ENCODE data around the gene ARHGEF19.
"Not testable (repeated sequence)": the region's sequence is repeated elsewhere in the genome, so short reads cannot be mapped to it uniquely, and the experiment has no call there.

The ARHGEF19 gene

DNA sequence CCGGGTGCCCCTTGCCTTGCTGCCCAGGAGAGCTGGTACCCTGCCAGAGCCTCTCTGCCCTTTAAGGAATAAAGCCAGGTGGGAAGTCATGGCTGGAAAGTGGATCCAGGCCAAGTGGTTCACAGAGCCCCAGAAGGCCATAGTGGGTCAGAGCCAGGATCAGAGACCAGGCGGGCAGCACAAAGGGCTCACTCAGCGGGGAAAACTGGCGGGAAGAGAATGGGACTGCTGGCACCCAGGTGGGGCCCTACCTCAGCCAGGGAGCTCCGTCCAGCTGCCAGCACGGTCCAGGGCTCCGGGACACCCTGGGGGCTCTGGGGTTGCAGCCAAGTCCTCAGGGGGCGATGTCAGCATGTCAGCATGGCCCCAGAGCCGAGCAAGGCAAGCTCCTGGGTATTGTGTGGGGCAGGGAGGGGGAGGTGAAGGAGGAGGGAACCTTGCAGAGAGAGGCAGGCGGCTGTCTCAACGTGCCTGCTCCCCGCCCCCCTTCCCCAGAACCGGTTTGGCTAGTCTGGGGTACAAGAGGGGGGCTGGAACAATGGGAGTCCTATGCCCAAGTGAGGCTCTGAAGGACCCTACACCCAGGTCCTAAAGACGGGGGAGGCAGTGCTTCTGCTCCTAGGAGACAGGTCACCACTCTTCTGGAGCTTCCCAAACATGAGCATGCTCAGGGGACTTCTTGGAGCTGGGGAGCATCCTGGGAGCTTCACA is at the start of gene ARHGEF19:
Gene ARHGEF19 (minus strand): TSS at position 402 of the 711 bp plus-strand sequence. CDS start 3,598 bp downstream, outside the sequence.
- DNase-seq (ENCODE audit: low read depth) = no peak

DNA sequence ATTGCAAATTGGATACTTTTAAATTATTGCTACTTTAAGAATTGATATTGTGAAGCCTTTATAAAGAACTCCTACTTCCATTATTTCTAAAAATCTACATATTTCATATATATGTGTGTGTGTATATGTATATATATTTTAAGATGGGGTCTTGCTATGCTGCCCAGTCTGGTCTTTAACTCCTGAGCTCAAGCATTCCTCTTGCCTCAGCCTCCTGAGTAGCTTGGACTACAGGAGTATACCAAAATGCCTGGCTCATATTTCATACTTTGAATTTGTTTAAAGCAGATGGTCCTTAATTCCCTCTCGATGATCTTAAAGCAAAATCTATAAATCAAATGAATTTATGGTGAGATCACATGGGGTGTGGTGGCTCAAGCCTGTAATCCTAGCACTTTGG is 49.6 kb upstream of the ARHGEF19 start:
- DNase-seq (ENCODE audit: low read depth) = no peak

DNA sequence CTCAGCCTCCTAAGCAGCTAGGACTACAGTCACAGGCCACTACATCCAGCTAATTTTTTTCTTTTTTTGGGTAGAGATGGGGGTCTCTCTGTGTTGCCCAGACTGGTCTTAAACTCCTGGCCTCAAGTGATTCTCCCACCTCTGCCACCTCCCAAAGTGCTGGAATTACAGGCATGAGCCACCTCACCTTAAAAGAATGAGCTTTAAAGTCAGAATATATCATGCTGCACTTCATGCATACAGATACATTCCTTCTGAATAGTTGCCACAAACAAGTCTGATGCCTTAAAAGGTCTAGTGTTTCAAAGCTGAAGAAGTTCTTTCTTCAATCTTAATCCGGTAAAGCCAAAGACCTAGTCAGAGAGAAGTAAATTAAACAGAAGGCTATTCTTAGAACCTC is 48.4 kb upstream of the ARHGEF19 start:
- no peak for DNase-seq (ENCODE audit: low read depth)

DNA sequence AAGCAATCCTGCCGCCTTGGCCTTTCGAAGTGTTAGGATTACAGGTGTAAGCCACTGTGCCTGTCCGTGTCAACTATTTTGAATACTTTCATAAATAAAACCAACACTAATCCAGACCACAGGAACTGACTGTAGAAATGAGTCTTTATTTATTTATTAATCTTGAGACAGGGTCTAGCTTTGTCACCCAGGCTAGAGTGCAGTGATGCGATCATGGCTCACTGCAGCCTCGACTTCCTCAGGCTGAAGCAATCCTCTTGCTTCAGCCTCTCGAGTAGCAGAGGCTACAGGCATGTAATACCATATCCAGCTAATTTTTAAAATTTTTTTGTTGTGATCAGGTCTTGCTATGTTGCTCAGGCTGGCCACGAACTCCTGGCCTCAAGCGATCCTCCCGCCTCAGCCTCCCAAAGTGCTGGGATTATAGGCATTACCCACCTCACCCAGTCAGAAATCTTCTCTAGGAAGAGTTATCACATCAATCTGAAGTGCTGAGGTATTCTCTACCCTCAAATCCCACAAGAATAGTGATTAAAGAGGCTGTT is 46.2 kb upstream of the ARHGEF19 start:
- DNase-seq (ENCODE audit: low read depth) = no peak

DNA sequence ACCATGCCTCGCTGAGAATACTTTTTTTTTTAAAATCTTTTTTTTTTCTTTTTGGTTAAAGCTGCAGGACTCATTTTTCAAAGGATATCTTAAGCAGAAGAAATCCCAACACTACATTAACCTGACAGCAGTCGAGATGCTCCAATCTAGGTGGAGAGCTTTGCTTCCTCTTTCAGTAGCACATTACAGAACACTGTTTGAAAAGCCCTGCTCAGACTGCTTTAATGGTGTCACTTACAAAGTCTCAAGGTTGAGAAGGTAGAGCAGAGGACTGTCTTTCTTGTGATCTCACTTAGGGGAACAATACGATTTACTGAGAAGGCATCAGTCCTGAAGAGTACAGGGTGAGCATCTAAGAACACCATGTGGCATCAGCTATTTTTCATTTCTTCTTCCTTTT is 45.5 kb upstream of the ARHGEF19 start:
- no peak for DNase-seq (ENCODE audit: low read depth)

DNA sequence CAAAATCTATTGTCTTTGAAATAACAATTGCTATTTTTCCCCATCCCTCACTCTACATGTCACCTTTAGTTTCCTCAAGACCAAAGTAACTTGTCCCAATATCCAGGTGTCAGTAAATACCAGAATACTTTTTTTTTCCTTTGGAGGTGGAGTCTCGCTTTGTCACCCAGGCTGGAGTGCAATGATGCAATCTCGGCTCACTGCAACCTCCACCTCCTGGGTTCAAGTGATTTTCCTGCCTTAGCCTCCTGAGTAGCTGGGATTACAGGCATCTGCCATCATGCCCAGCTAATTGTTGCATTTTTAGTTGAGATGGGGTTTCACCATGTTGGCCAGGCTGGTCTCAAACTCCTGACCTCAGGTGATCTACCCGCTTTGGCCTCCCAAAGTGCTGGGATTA is 45.1 kb upstream of the ARHGEF19 start:
- not testable (repeated sequence) for DNase-seq (ENCODE audit: low read depth)

DNA sequence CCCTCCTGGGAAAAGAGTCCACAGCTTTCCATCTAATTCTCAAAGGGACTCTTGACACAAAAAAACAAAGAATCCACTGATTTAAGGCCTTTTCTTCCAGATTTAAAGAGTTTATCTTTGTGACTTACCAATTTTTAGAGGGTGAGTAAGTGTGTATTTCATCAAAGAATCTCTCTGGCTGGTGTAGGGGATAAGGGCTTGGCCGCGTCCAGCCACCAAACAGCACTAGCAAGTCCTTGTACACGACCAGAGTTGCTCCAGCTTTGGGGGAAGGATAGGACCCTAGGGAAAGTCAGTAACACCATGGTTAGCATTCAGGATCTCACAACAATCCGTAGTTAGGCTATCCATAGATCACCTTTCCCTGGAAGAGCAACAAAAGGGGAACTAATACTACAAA is 44.0 kb upstream of the ARHGEF19 start:
- no peak for DNase-seq (ENCODE audit: low read depth)

DNA sequence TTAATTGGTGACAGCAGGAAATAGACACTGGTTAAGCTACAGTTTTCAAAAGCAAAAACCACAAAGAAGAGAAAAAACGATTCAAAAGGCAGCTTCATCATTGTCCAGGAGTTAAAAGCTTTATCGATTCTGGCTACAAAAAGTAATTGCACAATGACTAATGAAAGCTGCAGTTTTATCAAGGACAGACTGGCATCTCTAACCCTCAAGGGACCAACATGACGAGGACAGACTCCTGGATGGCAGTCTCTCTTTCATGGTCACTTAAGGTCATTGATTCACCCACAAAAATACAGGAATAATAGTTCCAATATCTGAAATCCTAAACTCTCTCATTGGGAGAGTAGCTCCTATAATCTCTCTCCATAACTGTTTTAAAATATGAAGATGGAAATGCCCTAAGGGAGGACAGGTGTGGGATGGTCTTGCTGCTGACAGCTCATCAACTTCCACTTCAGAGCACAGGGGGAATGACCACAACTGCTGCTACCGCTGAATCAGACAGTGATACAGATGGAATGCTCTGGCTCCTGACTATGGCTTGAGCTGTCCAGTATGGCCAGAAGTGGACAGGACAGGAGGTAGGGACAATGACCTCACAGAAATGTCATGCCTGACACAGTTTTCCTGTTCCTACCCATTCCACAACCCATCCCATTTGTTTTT is 41.9 kb upstream of the ARHGEF19 start:
- no peak for DNase-seq (ENCODE audit: low read depth)

DNA sequence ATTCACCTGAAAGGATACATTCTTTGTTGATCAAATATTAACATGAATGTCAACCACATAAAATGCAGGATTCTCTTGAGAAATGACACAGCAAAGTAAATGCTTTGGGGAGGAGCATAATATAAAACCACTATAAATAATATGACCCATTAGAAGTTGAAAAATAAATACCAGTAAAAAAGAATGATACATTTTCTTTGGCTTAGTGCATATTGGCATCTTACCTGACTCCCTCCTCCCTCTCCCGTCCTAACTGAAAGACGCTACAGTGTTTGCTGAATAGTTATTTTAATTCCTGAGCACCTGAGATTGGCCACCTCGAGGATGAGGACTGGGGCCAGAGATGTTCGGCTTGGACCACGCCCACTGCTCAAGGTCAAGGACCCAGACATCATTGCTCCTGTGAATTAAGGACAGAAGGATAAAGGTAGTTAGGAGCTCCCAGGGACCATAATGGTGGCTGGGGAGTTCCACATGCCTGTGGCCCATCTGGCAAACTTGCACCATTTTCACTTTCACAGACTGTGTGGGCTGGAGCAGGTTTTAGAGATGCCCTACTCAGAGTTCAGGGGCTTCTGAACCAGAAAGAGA is 41.0 kb upstream of the ARHGEF19 start:
- DNase-seq (ENCODE audit: low read depth) = no peak

DNA sequence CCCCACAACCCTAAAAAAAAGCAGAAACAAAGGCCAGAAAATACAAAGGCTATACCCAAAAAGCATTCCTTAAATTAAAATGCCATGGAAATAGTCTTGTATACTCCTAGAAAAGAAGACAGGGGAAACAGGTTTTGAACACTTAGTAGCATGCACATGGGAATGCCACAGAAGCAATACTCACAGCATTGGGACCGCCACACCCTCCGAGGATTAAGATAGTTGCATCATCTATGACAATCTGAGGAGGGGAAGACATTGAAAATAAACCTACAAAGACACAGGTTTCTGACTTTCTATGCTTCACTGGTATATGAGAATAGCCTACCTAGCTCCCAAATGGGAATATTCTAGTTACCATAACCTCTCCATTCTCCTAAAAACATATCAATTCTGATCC is 40.5 kb upstream of the ARHGEF19 start:
- no peak for DNase-seq (ENCODE audit: low read depth)

DNA sequence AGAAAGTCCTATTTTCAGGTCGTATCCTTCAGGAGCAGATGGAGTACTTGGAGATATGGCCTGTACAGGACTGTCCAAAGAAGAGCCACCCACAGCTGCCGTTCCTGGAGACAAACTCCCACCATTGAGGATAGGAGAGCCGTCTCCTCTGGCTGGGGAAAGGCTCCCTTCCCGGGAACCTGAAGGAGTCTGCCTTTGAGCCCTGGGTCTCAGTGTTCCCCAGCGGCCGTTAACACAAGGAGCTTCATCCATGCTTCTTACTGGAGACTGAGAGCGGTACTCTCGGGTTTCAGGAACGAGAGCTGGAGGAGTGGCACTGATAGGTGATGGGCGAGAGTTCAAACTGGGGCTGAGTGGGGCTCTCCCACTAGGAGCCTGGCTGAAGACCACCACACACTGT is 38.9 kb upstream of the ARHGEF19 start:
- no peak for DNase-seq (ENCODE audit: low read depth)

DNA sequence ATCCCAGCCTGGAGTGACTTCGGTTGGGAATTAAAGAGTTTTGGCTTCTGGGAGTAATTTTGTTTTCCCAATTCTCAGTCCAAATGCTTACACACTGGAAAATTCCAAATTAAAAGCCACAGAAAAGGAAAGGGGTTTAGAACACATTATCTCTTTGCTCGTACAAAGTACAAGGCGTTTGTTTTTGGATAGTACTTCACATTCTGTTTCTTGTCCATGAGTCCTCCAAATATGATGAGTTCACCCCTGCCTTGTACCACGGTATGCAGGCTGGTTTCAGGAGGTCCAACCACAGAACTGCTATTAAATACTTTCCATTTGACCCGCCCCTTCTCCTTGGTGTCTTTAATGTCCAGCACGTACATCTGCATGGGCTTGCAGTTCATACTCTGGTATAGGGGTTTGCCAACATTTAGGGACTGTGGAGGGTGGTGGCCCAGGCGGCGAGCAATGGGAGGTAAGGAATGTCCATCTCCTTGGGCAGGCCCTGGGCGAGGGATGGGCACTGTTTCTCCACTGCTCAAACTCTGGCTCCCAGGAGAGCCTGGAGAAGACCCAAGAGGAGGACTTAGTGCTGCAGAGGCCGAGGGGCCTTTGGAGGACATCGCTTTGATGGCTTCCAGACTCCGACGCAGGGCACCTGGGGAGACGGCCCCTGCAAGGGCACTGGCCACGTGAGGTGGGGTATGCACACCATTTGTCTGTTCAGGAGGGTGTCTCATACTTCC is 38.2 kb upstream of the ARHGEF19 start:
- DNase-seq (ENCODE audit: low read depth) = no peak

DNA sequence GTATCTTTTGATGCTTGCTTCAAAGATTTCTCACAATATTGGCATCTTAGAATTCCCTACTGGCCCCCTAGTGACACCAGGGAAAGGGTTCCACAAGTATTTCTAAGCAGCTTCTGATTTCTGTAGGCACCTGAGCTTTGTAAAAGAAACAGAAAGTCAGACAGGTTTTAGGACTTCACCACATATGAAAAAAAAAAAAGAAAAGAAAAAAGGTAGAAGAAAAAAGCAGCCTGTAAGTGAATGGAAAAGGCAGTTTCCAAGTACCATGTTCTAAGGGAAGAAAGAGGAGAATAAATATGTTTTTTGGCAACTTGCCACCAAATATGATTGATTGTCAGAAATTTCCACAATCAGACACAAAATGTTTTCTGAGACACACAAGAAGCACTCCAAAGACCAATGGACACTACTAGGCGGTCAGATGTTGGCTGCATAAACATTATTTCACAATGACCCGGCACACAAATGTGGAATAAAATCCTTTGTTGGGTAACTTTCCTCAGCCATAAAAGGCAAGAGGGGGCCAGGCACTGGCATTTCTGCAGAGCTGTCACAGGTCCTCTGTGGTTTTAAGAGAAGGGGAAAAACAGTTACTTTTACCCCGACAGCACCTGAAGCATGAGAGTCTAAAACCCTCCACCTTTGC is 37.3 kb upstream of the ARHGEF19 start:
- no peak for DNase-seq (ENCODE audit: low read depth)

DNA sequence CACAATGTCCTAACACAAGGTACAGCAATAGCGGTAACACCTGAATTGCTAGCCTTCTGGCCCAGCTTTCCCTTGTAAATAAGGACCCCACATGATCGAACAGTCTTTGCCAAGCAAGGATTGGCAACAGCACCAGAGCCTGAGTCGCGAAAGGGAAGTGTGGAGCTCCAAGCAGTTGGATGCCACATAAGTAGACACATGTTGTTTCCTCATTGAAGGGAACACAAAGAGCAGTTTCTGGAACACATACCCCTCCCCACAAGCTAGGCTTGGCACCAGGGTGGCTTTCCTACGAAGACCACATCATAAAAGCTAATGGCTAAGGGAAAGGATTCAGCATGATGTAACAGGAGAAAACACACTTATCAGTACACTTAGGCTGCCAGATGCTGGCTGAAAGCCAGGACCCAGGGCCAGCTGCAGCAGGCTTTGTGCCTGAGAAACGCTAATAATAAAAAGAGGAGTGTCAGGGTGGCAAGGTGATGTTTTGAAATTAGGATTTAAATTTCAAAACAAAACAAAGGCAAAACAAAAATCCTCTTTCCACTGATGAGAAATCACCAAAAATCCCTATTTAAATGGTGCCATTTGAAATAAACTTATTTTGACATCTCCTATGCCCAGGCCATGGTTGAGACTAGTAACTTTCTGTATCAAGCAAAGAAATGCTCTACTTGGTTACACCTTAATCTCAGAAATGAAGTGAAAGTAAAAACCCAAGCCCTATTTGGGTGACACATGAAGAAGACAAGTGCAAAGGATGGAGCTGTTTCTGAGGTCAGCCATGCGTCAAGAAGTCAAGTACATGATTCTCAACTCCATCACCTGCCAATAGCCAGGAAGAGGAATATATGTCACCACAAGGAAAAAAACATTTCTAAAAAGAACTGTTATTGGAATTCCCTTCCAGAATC is 36.4 kb upstream of the ARHGEF19 start:
- no peak for DNase-seq (ENCODE audit: low read depth)

DNA sequence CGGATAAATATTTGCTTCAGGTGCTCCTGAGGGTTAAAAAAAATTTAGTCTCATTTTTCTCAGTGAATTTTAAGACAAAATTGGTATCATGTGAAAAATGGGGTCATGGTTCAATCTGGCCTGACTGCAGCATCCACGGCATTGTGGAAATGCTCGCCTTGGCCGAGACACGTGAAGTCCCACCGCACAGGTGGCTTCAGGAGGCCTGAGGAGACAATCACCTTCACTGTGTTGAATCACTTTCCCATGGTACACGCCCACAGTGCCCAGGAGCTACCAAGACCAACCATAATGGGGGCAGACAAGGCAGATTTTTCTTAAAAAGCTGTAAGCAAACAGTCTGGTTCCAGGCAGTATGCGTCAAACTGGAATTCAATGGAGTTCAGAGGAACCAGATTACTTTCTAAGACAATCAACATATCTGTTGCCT is 35.6 kb upstream of the ARHGEF19 start:
- no peak for DNase-seq (ENCODE audit: low read depth)

DNA sequence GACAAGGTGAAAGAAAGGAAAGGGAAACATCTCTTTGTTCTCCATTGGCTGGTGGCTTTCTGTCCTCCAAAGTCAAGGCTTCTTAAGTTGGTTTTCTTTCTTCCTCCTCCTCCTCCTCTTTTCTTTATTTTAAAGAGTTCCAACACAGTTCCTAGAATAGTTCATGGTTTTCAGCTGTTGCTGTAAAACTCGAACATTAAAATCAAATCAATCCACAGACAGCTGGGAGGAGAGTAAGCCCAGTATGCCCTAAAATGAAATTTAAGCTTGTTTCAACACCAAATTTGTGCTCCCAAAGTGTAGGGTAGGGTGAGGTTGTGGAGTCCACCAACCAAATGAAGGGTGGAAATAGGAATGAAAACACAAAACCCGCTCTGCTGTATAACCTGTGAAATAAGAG is 35.0 kb upstream of the ARHGEF19 start:
- no peak for DNase-seq (ENCODE audit: low read depth)

DNA sequence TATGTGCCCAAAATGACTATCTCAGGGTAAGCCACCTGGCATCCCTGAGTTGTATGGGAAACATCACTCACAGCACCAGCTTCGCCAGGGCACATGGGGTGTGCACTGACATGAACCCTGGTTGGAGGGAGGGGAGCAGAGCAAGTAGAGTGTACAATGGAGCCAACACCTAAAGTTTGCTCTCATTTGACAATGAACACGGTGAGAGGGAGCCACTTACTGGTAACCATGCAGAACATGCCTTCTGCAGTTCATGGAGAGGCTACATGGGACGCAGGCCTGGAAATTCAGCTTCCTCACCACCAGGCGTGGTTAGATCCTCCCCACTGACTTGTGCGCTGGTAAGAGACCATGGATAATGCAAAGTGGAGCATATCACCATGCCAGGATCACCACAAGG is 34.5 kb upstream of the ARHGEF19 start:
- no peak for DNase-seq (ENCODE audit: low read depth)

DNA sequence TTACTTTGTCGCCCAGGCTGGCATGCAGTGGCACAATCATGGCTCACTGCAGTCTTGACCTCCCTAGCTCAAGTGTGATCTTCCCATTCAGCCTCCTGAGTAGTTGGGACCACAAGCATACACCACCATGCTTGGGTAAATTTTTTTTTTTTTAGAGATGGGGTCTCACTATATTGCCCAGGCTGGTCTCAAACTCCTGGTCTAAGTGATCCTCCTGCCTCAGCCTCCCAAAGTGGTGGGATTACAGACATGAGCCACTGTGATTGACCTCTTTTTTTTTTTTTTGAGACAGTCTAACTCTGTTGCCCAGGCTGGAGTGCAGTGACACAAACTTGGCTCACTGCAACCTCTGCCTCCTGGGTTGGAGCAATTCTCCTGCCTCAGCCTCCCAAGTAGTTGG is 33.8 kb upstream of the ARHGEF19 start:
- not testable (repeated sequence) for DNase-seq (ENCODE audit: low read depth)

DNA sequence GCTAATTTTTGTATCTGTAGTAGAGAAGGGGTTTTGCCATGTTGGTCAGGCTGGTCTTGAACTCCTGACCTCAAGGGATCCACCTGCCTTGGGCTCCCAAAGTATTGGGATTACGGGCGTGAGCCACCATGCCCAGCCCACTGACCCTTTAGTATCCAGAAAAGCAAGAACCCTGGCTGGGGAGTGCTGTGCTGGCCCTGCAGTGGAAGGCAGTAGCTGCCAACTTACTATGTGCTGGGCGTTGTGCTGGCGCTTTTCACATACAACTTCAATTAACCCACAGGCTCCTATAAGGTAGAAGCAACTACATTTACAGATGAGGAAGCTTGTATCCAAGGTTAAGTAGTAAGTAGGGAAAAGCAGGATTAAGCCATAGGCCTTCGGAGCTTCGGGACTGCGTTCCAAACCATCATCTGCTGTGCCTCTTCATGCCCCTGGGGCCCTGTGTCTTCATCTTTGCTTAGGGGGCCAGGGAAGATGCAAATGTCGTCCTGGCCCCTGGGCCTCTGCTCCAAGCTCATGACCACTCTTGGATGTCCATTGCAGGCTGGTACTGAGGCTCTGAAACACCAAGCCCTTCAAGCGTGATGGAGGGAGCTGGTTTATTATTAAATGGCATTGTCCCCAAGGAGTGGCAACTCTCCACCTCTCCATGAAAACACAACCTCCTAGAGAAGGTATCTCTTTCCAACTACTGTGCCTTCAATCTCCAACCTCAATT is 33.2 kb upstream of the ARHGEF19 start:
- DNase-seq (ENCODE audit: low read depth) = no peak

DNA sequence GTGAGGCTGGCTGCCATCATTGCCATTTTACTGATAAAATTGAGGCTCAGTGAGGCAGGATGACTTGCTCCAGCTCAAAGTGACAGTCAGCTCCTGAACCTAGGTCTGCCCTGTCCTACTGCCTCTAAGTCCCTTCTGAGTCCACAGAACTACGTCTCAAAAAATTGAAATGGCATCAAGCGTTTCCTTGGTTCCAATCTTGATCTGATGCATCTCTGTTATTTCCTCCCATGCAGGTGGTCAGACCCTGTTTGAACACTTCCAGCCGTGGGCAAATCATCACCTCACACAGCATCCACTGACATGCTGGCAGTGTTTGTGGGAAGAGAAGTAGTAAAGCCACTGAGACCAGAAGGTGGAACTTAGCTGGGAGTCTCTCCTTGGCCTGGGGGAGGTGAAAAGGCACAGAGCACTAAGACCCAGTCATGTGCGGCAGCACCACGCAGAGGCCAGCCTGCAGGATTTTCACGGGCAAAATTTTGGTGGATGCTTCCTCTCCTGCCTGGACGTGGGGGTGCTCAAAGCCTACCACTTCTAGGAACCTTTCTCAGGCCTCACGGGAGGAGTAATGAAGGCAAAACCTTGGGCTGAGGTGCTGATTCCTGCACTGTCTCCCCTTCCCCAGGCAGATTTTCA is 32.3 kb upstream of the ARHGEF19 start:
- DNase-seq (ENCODE audit: low read depth) = no peak
